Type B pancreatic cell (in vitro differentiated cells): ENCODE measurements around the gene PYY. TPM values are rescaled to one million over a fixed set of nuclear protein-coding genes. Genes with fewer than 3 reads are reported as not detected.
A peak's percentile ranks its signal among the peaks of the same experiment; 100 is the strongest.

Experiments used
- DNase-seq: peaks from one replicate; pipeline ENCODE4 v3.0.0; 2021; ENCODE audit warnings: mixed read lengths; ENCODE audit not compliant: unreplicated experiment; ENCODE audit errors: extremely low spot score
- H3K27ac Mint-ChIP-seq: 2 replicates; pipeline ENCODE4 v1.8.0; 2021; ENCODE audit warnings: mild to moderate bottlenecking, mixed read lengths
- H3K27me3 Mint-ChIP-seq: 2 replicates; pipeline ENCODE4 v1.8.0; 2021; ENCODE audit warnings: mixed read lengths
- H3K36me3 Mint-ChIP-seq: 2 replicates; pipeline ENCODE4 v1.8.0; 2021; ENCODE audit warnings: mixed read lengths
- H3K4me1 Mint-ChIP-seq: one replicate; pipeline ENCODE4 v1.8.0; 2021; ENCODE audit warnings: mixed read lengths; ENCODE audit not compliant: unreplicated experiment
- H3K4me3 Mint-ChIP-seq: 2 replicates; pipeline ENCODE4 v1.8.0; 2021; ENCODE audit warnings: mild to moderate bottlenecking, mixed read lengths
- H3K9me3 Mint-ChIP-seq: 2 replicates; pipeline ENCODE4 v1.8.0; 2021; ENCODE audit warnings: mixed read lengths
- CTCF ChIP-seq: fragments of 200-600 bp; sonication (generic); conservative IDR thresholded peaks from 2 replicates; pipeline ENCODE4 v1.5.0; 2021; ENCODE audit warnings: antibody characterized with exemption, mild to moderate bottlenecking
- total RNA-seq: library from RNA; stranded (reverse); gene quantifications from 2 replicates; pipeline ENCODE4 v1.2.1, GENCODE V29; 2021; ENCODE audit warnings: low replicate concordance

The PYY gene
- total RNA-seq, 1 donor from 2014 or later = 2.3 TPM

- Mint-ChIP-seq H3K27ac (no peak overlapping the region), H3K27me3 (peaks cover 43% of the 10 kb centered on the region), H3K36me3 (no peaks in the 10 kb centered on the region), H3K4me3 (peak overlapping the region; percentile 4), H3K4me1 (peaks cover 13% of the 10 kb centered on the region), H3K9me3 (no peaks in the 10 kb centered on the region)
- TF ChIP-seq CTCF = no peak
- no peak for DNase-seq
Measured at GRCh38 chr17:43909537-43910231, 44.1 kb downstream of the PYY start.

- H3K27ac Mint-ChIP-seq = no peak overlapping the region
- no peak for TF ChIP-seq CTCF
- no peaks in the 10 kb centered on the region for H3K9me3 Mint-ChIP-seq
Measured at GRCh38 chr17:43907998-43908721, 45.6 kb downstream of the PYY start.

GRCh38 chr17:43907425-43907981 is 46.2 kb downstream of the PYY start, which contains the start of gene MPP2:
Gene MPP2, minus strand, starts transcription at chr17:43907536. Its CDS starts 3,076 bp downstream, at chr17:43904460.
- H3K36me3 Mint-ChIP-seq = no peaks in the 10 kb centered on the region
- peaks cover 14% of the 10 kb centered on the region for H3K4me1 Mint-ChIP-seq
- no peaks in the 10 kb centered on the region for H3K9me3 Mint-ChIP-seq
- peaks cover 52% of the 10 kb centered on the region for H3K27me3 Mint-ChIP-seq
- peak; percentile 88 for DNase-seq
- H3K27ac Mint-ChIP-seq = peak within 1 kb of the TSS; percentile 49
- H3K4me3 Mint-ChIP-seq = peak within 1 kb of the TSS; percentile 88
- peak; percentile 33 for TF ChIP-seq CTCF

More at GRCh38 chr17:43907998-43908721, 45.6 kb downstream of the PYY start:
- Mint-ChIP-seq H3K4me3 (peak overlapping the region; percentile 88), H3K27me3 (peaks cover 52% of the 10 kb centered on the region), H3K36me3 (no peaks in the 10 kb centered on the region), H3K4me1 (peaks cover 13% of the 10 kb centered on the region)
- DNase-seq = no peak

GRCh38 chr17:43906951-43907424 is 46.8 kb downstream of the PYY start:
- Mint-ChIP-seq H3K4me1 (peaks cover 17% of the 10 kb centered on the region), H3K27me3 (peaks cover 52% of the 10 kb centered on the region), H3K27ac (no peak overlapping the region), H3K36me3 (no peaks in the 10 kb centered on the region), H3K9me3 (no peaks in the 10 kb centered on the region), H3K4me3 (peak overlapping the region; percentile 88)
- TF ChIP-seq CTCF = no peak
- no peak for DNase-seq

- Mint-ChIP-seq H3K4me1 (peaks cover 24% of the 10 kb centered on the region), H3K4me3 (peak overlapping the region; percentile 88), H3K27ac (peak overlapping the region; percentile 49), H3K36me3 (no peaks in the 10 kb centered on the region), H3K27me3 (peaks cover 54% of the 10 kb centered on the region), H3K9me3 (no peaks in the 10 kb centered on the region)
- DNase-seq = no peak
- TF ChIP-seq CTCF = no peak
Measured at GRCh38 chr17:43905985-43906852, 47.5 kb downstream of the PYY start.
